NCI-H2196 treated with DMSO at 0.1 percent for 48 hours (cell line): ENCODE results near the gene TTC13.

ENCODE experiments used
- DNase-seq: peaks from one replicate; lab custom pipeline; 2025; ENCODE audit not compliant: unreplicated experiment; lab: John Stamatoyannopoulos, UW

The TTC13 gene

GRCh38 chr1:230907472-230908205, 71.0 kb downstream of the TTC13 start:
- DNase-seq, result no peak

- no peak for DNase-seq
These were observed 72.4 kb downstream of the TTC13 start for GRCh38 chr1:230906226-230906625.

- DNase-seq, result no peak
These were observed 72.9 kb downstream of the TTC13 start for GRCh38 chr1:230905733-230906132.

- DNase-seq, result no peak
These were observed 76.2 kb downstream of the TTC13 start for GRCh38 chr1:230902349-230902923.

- DNase-seq, result no peak
These were observed 77.0 kb downstream of the TTC13 start for GRCh38 chr1:230901671-230902070.

- no peak for DNase-seq
These were observed 77.7 kb downstream of the TTC13 start for GRCh38 chr1:230900984-230901383.

- DNase-seq, result no peak
These were observed 78.8 kb downstream of the TTC13 start for GRCh38 chr1:230899841-230900251.

- no peak for DNase-seq
These were observed 79.9 kb downstream of the TTC13 start for GRCh38 chr1:230898748-230899147.

GRCh38 chr1:230898144-230898543, 80.5 kb downstream of the TTC13 start:
- DNase-seq, result no peak

- no peak for DNase-seq
These were observed 81.9 kb downstream of the TTC13 start for GRCh38 chr1:230896779-230897178.

GRCh38 chr1:230895452-230895851, 83.2 kb downstream of the TTC13 start:
- DNase-seq, result no peak

- no peak for DNase-seq
These were observed 84.0 kb downstream of the TTC13 start for GRCh38 chr1:230894664-230895063.

GRCh38 chr1:230894032-230894431, 84.6 kb downstream of the TTC13 start:
- DNase-seq, result no peak

- DNase-seq, result no peak
These were observed 86.6 kb downstream of the TTC13 start for GRCh38 chr1:230892018-230892491.

GRCh38 chr1:230891413-230891812, 87.2 kb downstream of the TTC13 start:
- no peak for DNase-seq

- DNase-seq, result no peak
These were observed 94.0 kb downstream of the TTC13 start for GRCh38 chr1:230884646-230885045.

GRCh38 chr1:230883967-230884366, 94.7 kb downstream of the TTC13 start:
- no peak for DNase-seq

GRCh38 chr1:230879778-230880177, 98.9 kb downstream of the TTC13 start:
- DNase-seq, result no peak

- no peak for DNase-seq
These were observed 100.1 kb downstream of the TTC13 start for GRCh38 chr1:230878591-230878990.

- DNase-seq, result no peak
These were observed 100.6 kb downstream of the TTC13 start for GRCh38 chr1:230877924-230878590.

- no peak for DNase-seq
These were observed 101.3 kb downstream of the TTC13 start for GRCh38 chr1:230877146-230877923.
